ENCODE measurements around the gene IFIH1.

DNA sequence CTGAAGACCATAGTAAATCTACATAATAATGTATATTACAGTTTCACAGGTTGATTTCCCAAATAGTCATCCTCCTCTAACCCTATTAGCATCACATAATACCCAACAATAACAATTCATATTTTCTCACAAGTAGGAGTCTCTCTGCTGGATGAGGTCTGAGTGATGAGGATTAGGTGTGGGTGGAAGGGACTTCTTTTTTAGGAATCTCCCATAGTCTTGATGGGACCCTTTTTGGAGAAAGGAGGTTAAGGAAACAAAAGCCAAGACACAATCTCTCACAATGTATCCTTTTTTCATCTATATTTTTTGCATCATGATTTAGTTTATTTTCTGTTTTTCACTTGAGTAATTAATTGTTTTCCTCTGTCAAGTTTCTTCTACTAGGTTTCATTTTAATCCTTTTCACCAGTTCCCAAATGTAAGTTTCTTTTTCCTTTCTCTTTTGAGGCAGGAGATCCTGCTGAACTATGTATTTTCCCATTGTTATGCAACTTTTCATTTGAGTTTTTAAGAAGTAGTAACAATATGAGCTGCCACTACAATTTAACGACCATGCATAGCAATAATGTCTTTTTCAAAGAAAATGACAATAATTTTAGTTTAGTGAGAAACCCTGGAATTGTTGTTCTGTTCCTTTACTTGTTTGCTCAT lies 2.5 kb upstream of the IFIH1 start:
- TF ChIP-seq, protein P1, sequence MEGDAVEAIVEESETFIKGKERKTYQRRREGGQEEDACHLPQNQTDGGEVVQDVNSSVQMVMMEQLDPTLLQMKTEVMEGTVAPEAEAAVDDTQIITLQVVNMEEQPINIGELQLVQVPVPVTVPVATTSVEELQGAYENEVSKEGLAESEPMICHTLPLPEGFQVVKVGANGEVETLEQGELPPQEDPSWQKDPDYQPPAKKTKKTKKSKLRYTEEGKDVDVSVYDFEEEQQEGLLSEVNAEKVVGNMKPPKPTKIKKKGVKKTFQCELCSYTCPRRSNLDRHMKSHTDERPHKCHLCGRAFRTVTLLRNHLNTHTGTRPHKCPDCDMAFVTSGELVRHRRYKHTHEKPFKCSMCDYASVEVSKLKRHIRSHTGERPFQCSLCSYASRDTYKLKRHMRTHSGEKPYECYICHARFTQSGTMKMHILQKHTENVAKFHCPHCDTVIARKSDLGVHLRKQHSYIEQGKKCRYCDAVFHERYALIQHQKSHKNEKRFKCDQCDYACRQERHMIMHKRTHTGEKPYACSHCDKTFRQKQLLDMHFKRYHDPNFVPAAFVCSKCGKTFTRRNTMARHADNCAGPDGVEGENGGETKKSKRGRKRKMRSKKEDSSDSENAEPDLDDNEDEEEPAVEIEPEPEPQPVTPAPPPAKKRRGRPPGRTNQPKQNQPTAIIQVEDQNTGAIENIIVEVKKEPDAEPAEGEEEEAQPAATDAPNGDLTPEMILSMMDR (conservative IDR thresholded peaks at IDR 0.05 in 1 of 2, IDR thresholded peaks at IDR 0.05 in 1 of 2; ENCODE audit: extremely low read depth in 1 of 2, insufficient read depth in 1 of 2, low read depth in 1 of 2, low read length in 2 of 2): no peak
- no peak for TF ChIP-seq EZH2 (IDR thresholded peaks at IDR 0.05; ENCODE audit: borderline replicate concordance, low read length)

All from mammary epithelial cell (primary cell).